ENCODE measurements around the gene MYO18B.

MYO18B gene

GRCh38 chr22:25762147-25762546 lies 20.2 kb downstream of the MYO18B start:
- H3K4me3 Mint-ChIP-seq = no peak overlapping the region
- H3K36me3 Mint-ChIP-seq = peaks cover 24% of the 10 kb centered on the region
- H3K4me1 Mint-ChIP-seq = peaks cover 41% of the 10 kb centered on the region
- H3K27ac Mint-ChIP-seq = no peak overlapping the region
- DNase-seq = no peak
- CTCF ChIA-PET = interaction anchor here (0.6 to 1.0 kb wide), 2 partner anchors 12 to 131 kb away, joined by 3 read pairs; no protein-coding TSS in a partner anchor
- no peaks in the 10 kb centered on the region for H3K27me3 Mint-ChIP-seq
- H3K9me3 Mint-ChIP-seq = peaks cover 21% of the 10 kb centered on the region

- Mint-ChIP-seq H3K27me3 (no peaks in the 10 kb centered on the region), H3K4me1 (peaks cover 31% of the 10 kb centered on the region), H3K4me3 (no peak overlapping the region), H3K36me3 (peaks cover 30% of the 10 kb centered on the region), H3K27ac (no peak overlapping the region), H3K9me3 (peaks cover 31% of the 10 kb centered on the region)
- CTCF ChIA-PET = interaction anchor here (0.6 to 1.1 kb wide), 4 partner anchors 8 to 26 kb away, joined by 3 to 4 read pairs (median 4); no protein-coding TSS in a partner anchor
- no peak for DNase-seq
Observed at GRCh38 chr22:25763239-25763777, 21.3 kb downstream of the MYO18B start.

- Mint-ChIP-seq H3K36me3 (peaks cover 30% of the 10 kb centered on the region), H3K27me3 (no peaks in the 10 kb centered on the region), H3K4me1 (peaks cover 33% of the 10 kb centered on the region), H3K9me3 (peaks cover 36% of the 10 kb centered on the region), H3K27ac (no peak overlapping the region), H3K4me3 (no peak overlapping the region)
- DNase-seq = no peak
- CTCF ChIA-PET = interaction anchor here (0.7 to 1.0 kb wide), 2 partner anchors 9 to 27 kb away, joined by 3 read pairs; no protein-coding TSS in a partner anchor
Observed at GRCh38 chr22:25764270-25765015, 22.5 kb downstream of the MYO18B start.

- H3K27ac Mint-ChIP-seq = no peak overlapping the region
- DNase-seq = no peak
- peaks cover 31% of the 10 kb centered on the region for H3K4me1 Mint-ChIP-seq
- peaks cover 33% of the 10 kb centered on the region for H3K36me3 Mint-ChIP-seq
- CTCF ChIA-PET = no interaction called here
- no peak overlapping the region for H3K4me3 Mint-ChIP-seq
- peaks cover 39% of the 10 kb centered on the region for H3K9me3 Mint-ChIP-seq
- no peaks in the 10 kb centered on the region for H3K27me3 Mint-ChIP-seq
Observed at GRCh38 chr22:25765016-25765367, 23.0 kb downstream of the MYO18B start.

- Mint-ChIP-seq H3K27me3 (no peaks in the 10 kb centered on the region), H3K27ac (no peak overlapping the region), H3K4me3 (no peak overlapping the region), H3K36me3 (peaks cover 39% of the 10 kb centered on the region), H3K9me3 (peaks cover 40% of the 10 kb centered on the region), H3K4me1 (peaks cover 34% of the 10 kb centered on the region)
- CTCF ChIA-PET = no interaction called here
- DNase-seq = no peak
Observed at GRCh38 chr22:25765801-25766200, 23.8 kb downstream of the MYO18B start.

GRCh38 chr22:25766418-25766817 lies 24.4 kb downstream of the MYO18B start:
- H3K36me3 Mint-ChIP-seq = peaks cover 41% of the 10 kb centered on the region

GRCh38 chr22:25770333-25770732 lies 28.3 kb downstream of the MYO18B start:
- H3K9me3 Mint-ChIP-seq = peaks cover 39% of the 10 kb centered on the region
- peaks cover 46% of the 10 kb centered on the region for H3K4me1 Mint-ChIP-seq
- DNase-seq = no peak
- no peak overlapping the region for H3K4me3 Mint-ChIP-seq
- H3K36me3 Mint-ChIP-seq = peaks cover 36% of the 10 kb centered on the region
- peak overlapping the region; percentile 29 for H3K27ac Mint-ChIP-seq
- CTCF ChIA-PET = interaction anchor here (5.1 kb wide), 1 partner anchor 308 kb away, joined by 35 read pairs; no protein-coding TSS in a partner anchor
- no peaks in the 10 kb centered on the region for H3K27me3 Mint-ChIP-seq

More at GRCh38 chr22:25766418-25766817, 24.4 kb downstream of the MYO18B start:
- no peaks in the 10 kb centered on the region for H3K27me3 Mint-ChIP-seq
- DNase-seq = no peak
- CTCF ChIA-PET = no interaction called here
- no peak overlapping the region for H3K27ac Mint-ChIP-seq
- H3K9me3 Mint-ChIP-seq = peaks cover 42% of the 10 kb centered on the region
- H3K4me1 Mint-ChIP-seq = peaks cover 34% of the 10 kb centered on the region
- no peak overlapping the region for H3K4me3 Mint-ChIP-seq

- Mint-ChIP-seq H3K9me3 (peaks cover 20% of the 10 kb centered on the region), H3K27ac (peak overlapping the region; percentile 83), H3K4me3 (no peak overlapping the region)
Observed at GRCh38 chr22:25772288-25772687, 30.3 kb downstream of the MYO18B start.

GRCh38 chr22:25774575-25775026 lies 32.6 kb downstream of the MYO18B start:
- Mint-ChIP-seq H3K9me3 (peaks cover 6% of the 10 kb centered on the region), H3K36me3 (peaks cover 11% of the 10 kb centered on the region), H3K27me3 (peaks cover 3% of the 10 kb centered on the region), H3K27ac (no peak overlapping the region), H3K4me3 (no peak overlapping the region), H3K4me1 (peaks cover 36% of the 10 kb centered on the region)
- CTCF ChIA-PET = interaction anchor here (5.1 kb wide), 1 partner anchor 312 kb away, joined by 35 read pairs; no protein-coding TSS in a partner anchor
- no peak for DNase-seq

More at GRCh38 chr22:25772288-25772687, 30.3 kb downstream of the MYO18B start:
- peaks cover 19% of the 10 kb centered on the region for H3K36me3 Mint-ChIP-seq
- no peak for DNase-seq
- CTCF ChIA-PET = interaction anchor here (0.6 to 5.1 kb wide), 28 partner anchors 9 to 325 kb away, joined by 3 to 35 read pairs (median 4); no protein-coding TSS in a partner anchor
- H3K27me3 Mint-ChIP-seq = no peaks in the 10 kb centered on the region
- H3K4me1 Mint-ChIP-seq = peaks cover 46% of the 10 kb centered on the region

GRCh38 chr22:25775531-25775930 lies 33.5 kb downstream of the MYO18B start:
- Mint-ChIP-seq H3K27me3 (peaks cover 3% of the 10 kb centered on the region), H3K36me3 (peaks cover 4% of the 10 kb centered on the region), H3K4me3 (no peak overlapping the region), H3K4me1 (peaks cover 28% of the 10 kb centered on the region), H3K27ac (no peak overlapping the region), H3K9me3 (peaks cover 2% of the 10 kb centered on the region)
- CTCF ChIA-PET = no interaction called here
- DNase-seq = no peak

- Mint-ChIP-seq H3K4me3 (no peak overlapping the region), H3K36me3 (no peaks in the 10 kb centered on the region), H3K27me3 (peaks cover 11% of the 10 kb centered on the region), H3K9me3 (no peaks in the 10 kb centered on the region), H3K27ac (no peak overlapping the region), H3K4me1 (peaks cover 14% of the 10 kb centered on the region)
- CTCF ChIA-PET = interaction anchor here (1.2 to 3.6 kb wide), 5 partner anchors 10 to 315 kb away, joined by 3 to 21 read pairs (median 6); no protein-coding TSS in a partner anchor
- no peak for DNase-seq
Observed at GRCh38 chr22:25777411-25777810, 35.4 kb downstream of the MYO18B start.

GRCh38 chr22:25777870-25778269 lies 35.9 kb downstream of the MYO18B start:
- Mint-ChIP-seq H3K4me1 (peaks cover 10% of the 10 kb centered on the region), H3K36me3 (no peaks in the 10 kb centered on the region), H3K27me3 (peaks cover 12% of the 10 kb centered on the region), H3K4me3 (no peak overlapping the region), H3K9me3 (no peaks in the 10 kb centered on the region), H3K27ac (no peak overlapping the region)
- CTCF ChIA-PET = interaction anchor here (0.7 to 3.6 kb wide), 8 partner anchors 10 to 331 kb away, joined by 3 to 21 read pairs (median 4); no protein-coding TSS in a partner anchor
- DNase-seq = peak; percentile 57

- Mint-ChIP-seq H3K4me1 (peaks cover 4% of the 10 kb centered on the region), H3K4me3 (no peak overlapping the region), H3K36me3 (no peaks in the 10 kb centered on the region), H3K27ac (no peak overlapping the region), H3K9me3 (no peaks in the 10 kb centered on the region), H3K27me3 (peaks cover 24% of the 10 kb centered on the region)
- DNase-seq = no peak
- CTCF ChIA-PET = interaction anchor here (1.2 to 3.6 kb wide), 2 partner anchors 236 to 317 kb away, joined by 3 to 21 read pairs; no protein-coding TSS in a partner anchor
Observed at GRCh38 chr22:25779426-25779825, 37.4 kb downstream of the MYO18B start.

GRCh38 chr22:25779890-25780289 lies 37.9 kb downstream of the MYO18B start:
- no peak overlapping the region for H3K4me3 Mint-ChIP-seq
- H3K4me1 Mint-ChIP-seq = no peaks in the 10 kb centered on the region
- no peak overlapping the region for H3K27ac Mint-ChIP-seq
- H3K36me3 Mint-ChIP-seq = no peaks in the 10 kb centered on the region
- no peaks in the 10 kb centered on the region for H3K9me3 Mint-ChIP-seq
- CTCF ChIA-PET = interaction anchor here (1.2 to 3.6 kb wide), 2 partner anchors 236 to 317 kb away, joined by 3 to 21 read pairs; no protein-coding TSS in a partner anchor
- no peak for DNase-seq
- peaks cover 29% of the 10 kb centered on the region for H3K27me3 Mint-ChIP-seq

Data from activated naive CD4-positive, alpha-beta T cell treated with anti-CD3 and anti-CD28 coated beads, Interleukin-2, amount 10 ng/mL, durations not matched to agents 7 days and 5 days (primary cell).